ENCODE measurements around the gene ZNF213.

The ZNF213 gene

DNA sequence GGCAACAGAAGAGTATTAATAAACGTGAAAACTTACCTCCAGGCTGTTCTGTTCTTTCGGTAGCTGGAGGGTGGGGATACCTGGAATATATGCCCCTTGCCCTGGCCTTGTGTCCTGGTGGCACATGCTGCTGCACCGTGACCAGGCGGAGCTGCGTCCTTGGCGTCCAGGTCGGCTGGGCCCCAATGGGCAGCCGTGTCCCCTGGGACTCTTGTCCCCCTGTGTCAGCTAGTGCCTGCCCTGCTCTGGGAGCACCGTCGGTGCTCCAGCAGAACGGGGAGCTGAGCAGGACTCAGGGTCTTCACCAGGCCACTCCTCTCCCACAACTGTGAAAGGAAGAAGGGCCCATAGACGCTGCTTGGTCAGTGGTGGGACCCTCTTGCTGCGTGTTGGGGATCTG, 7.9 kb downstream of the ZNF213 start:
- Histone ChIP-seq H3K9ac (ENCODE audit: low read length) (no peak overlapping the region), H3K79me1 (replicated peaks; ENCODE audit: low read length, poor library complexity, severe bottlenecking) (peaks cover 4% of the 10 kb centered on the region), H4K8ac (ENCODE audit: low read length) (peak overlapping the region; percentile 33), H3K4me3 (ENCODE audit: insufficient read depth in 1 of 2, low read depth in 1 of 2, low read length in 2 of 2) (no peak overlapping the region), H3K4me2 (ENCODE audit: low read length, poor library complexity, severe bottlenecking) (no peak overlapping the region), H2AK5ac (ENCODE audit: low read length, severe bottlenecking) (no peak overlapping the region), H3K27me3 (ENCODE audit: control insufficient read depth in 1 of 2, insufficient read depth in 1 of 2, low read length in 2 of 2) (no peaks in the 10 kb centered on the region), H3K18ac (ENCODE audit: low read depth in 1 of 2, low read length in 2 of 2) (no peak overlapping the region), H3K27ac (ENCODE audit: low read length, poor library complexity, severe bottlenecking) (no peak overlapping the region), H4K91ac (ENCODE audit: low read length) (no peak overlapping the region), H2AFZ (ENCODE audit: low read depth, low read length) (no peak overlapping the region), H3K4me1 (ENCODE audit: control insufficient read depth, insufficient read depth, low read depth, low read length) (peaks cover 19% of the 10 kb centered on the region), H2BK120ac (ENCODE audit: low read depth, low read length) (no peak overlapping the region), H3K36me3 (ENCODE audit: control insufficient read depth in 1 of 2, insufficient read depth in 2 of 2, low read depth in 1 of 2, low read length in 2 of 2) (peaks cover 37 to 48% of the 10 kb centered on the region in 2 experiments), H3K4ac (ENCODE audit: low read depth in 1 of 2, low read length in 2 of 2) (no peak overlapping the region), H3K9me3 (ENCODE audit: control insufficient read depth, low read length) (no peaks in the 10 kb centered on the region), H3K23ac (ENCODE audit: low read length in 2 of 2) (no peak overlapping the region), H2BK5ac (ENCODE audit: low read depth, low read length, poor library complexity, severe bottlenecking) (no peak overlapping the region), H2BK15ac (ENCODE audit: low read depth, poor library complexity, severe bottlenecking) (no peak overlapping the region), H3K14ac (ENCODE audit: low read length in 2 of 2) (no peak overlapping the region), H2BK12ac (ENCODE audit: low read length in 2 of 2) (no peak overlapping the region)
- DNase-seq, result no peak
- 91% methylated on average over 13 of the region's 13 CpGs for WGBS

GRCh38 chr16:3143189-3143588, 8.4 kb downstream of the ZNF213 start:
- DNase-seq, result no peak
- Histone ChIP-seq H4K91ac (ENCODE audit: low read length) (no peak overlapping the region), H3K23ac (ENCODE audit: low read length in 2 of 2) (no peak overlapping the region), H3K79me1 (replicated peaks; ENCODE audit: low read length, poor library complexity, severe bottlenecking) (peaks cover 4% of the 10 kb centered on the region), H2AFZ (ENCODE audit: low read depth, low read length) (no peak overlapping the region), H2BK15ac (ENCODE audit: low read depth, poor library complexity, severe bottlenecking) (no peak overlapping the region), H2BK5ac (ENCODE audit: low read depth, low read length, poor library complexity, severe bottlenecking) (no peak overlapping the region), H3K14ac (ENCODE audit: low read length in 2 of 2) (no peak overlapping the region), H3K18ac (ENCODE audit: low read depth in 1 of 2, low read length in 2 of 2) (no peak overlapping the region), H3K4me1 (ENCODE audit: control insufficient read depth, insufficient read depth, low read depth, low read length) (peaks cover 18% of the 10 kb centered on the region), H4K8ac (ENCODE audit: low read length) (no peak overlapping the region), H3K9me3 (ENCODE audit: control insufficient read depth, low read length) (no peaks in the 10 kb centered on the region), H2AK5ac (ENCODE audit: low read length, severe bottlenecking) (no peak overlapping the region), H3K27ac (ENCODE audit: low read length, poor library complexity, severe bottlenecking) (no peak overlapping the region), H3K4me3 (ENCODE audit: insufficient read depth in 1 of 2, low read depth in 1 of 2, low read length in 2 of 2) (no peak overlapping the region), H3K4ac (ENCODE audit: low read depth in 1 of 2, low read length in 2 of 2) (no peak overlapping the region), H3K36me3 (ENCODE audit: control insufficient read depth in 1 of 2, insufficient read depth in 2 of 2, low read depth in 1 of 2, low read length in 2 of 2) (peaks cover 34 to 44% of the 10 kb centered on the region in 2 experiments), H2BK12ac (ENCODE audit: low read length in 2 of 2) (no peak overlapping the region), H3K9ac (ENCODE audit: low read length) (no peak overlapping the region), H3K27me3 (ENCODE audit: control insufficient read depth in 1 of 2, insufficient read depth in 1 of 2, low read length in 2 of 2) (no peaks in the 10 kb centered on the region), H3K4me2 (ENCODE audit: low read length, poor library complexity, severe bottlenecking) (no peak overlapping the region), H2BK120ac (ENCODE audit: low read depth, low read length) (no peak overlapping the region)
- 94% methylated on average over 11 of the region's 11 CpGs for WGBS

GRCh38 chr16:3143598-3144320, 8.9 kb downstream of the ZNF213 start:
- Histone ChIP-seq H3K27ac (ENCODE audit: low read length, poor library complexity, severe bottlenecking) (no peak overlapping the region), H3K18ac (ENCODE audit: low read depth in 1 of 2, low read length in 2 of 2) (no peak overlapping the region), H3K27me3 (ENCODE audit: control insufficient read depth in 1 of 2, insufficient read depth in 1 of 2, low read length in 2 of 2) (no peaks in the 10 kb centered on the region), H2BK15ac (ENCODE audit: low read depth, poor library complexity, severe bottlenecking) (no peak overlapping the region), H3K23ac (ENCODE audit: low read length in 2 of 2) (no peak overlapping the region), H3K14ac (ENCODE audit: low read length in 2 of 2) (peak overlapping the region in 1 of 2 experiments; percentile 22), H3K79me1 (replicated peaks; ENCODE audit: low read length, poor library complexity, severe bottlenecking) (peaks cover 4% of the 10 kb centered on the region), H3K4me2 (ENCODE audit: low read length, poor library complexity, severe bottlenecking) (no peak overlapping the region), H2BK12ac (ENCODE audit: low read length in 2 of 2) (no peak overlapping the region), H2AK5ac (ENCODE audit: low read length, severe bottlenecking) (no peak overlapping the region), H3K36me3 (ENCODE audit: control insufficient read depth in 1 of 2, insufficient read depth in 2 of 2, low read depth in 1 of 2, low read length in 2 of 2) (peaks cover 28 to 39% of the 10 kb centered on the region in 2 experiments), H4K91ac (ENCODE audit: low read length) (no peak overlapping the region), H2BK120ac (ENCODE audit: low read depth, low read length) (no peak overlapping the region), H2BK5ac (ENCODE audit: low read depth, low read length, poor library complexity, severe bottlenecking) (no peak overlapping the region), H3K4me3 (ENCODE audit: insufficient read depth in 1 of 2, low read depth in 1 of 2, low read length in 2 of 2) (no peak overlapping the region), H3K9ac (ENCODE audit: low read length) (no peak overlapping the region), H3K9me3 (ENCODE audit: control insufficient read depth, low read length) (no peaks in the 10 kb centered on the region), H3K4me1 (ENCODE audit: control insufficient read depth, insufficient read depth, low read depth, low read length) (peaks cover 15% of the 10 kb centered on the region), H2AFZ (ENCODE audit: low read depth, low read length) (no peak overlapping the region), H4K8ac (ENCODE audit: low read length) (no peak overlapping the region), H3K4ac (ENCODE audit: low read depth in 1 of 2, low read length in 2 of 2) (no peak overlapping the region)
- WGBS, result 83% methylated on average over 23 of the region's 23 CpGs
- DNase-seq, result no peak

DNA sequence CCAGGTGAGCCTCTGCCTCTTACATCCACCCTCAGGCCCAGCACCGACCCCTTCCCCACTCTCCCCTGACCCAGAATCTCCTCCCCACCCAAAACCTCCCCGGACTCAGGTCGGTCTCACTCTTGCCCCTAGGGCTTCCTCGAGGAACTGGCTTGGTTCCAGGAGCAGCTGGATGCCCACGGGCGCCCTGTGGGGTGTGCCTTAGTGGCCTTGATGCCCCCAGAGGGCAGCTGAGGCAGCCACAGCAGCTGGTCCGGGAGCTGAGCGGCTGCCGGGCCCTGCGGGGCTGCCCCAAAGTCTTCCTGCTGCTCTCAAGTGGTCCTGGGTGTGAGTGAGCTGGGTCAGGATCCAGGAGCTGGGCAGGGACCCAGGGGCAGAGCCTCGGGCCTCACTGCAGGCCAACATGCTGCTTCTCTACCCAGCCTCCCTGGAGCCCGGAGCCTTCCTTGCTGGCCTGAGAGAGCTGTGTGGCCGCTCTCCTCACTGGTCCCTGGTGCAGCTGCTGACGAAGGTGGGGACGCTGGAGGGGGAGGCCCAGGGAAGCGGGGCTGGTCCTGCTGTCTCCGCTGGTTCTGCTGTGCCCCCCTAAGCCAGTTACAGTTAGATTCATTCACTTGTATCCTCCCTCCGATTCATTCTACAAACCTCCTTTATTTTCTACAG, 9.6 kb downstream of the ZNF213 start:
- no peak overlapping the region for H2AK5ac ChIP-seq (ENCODE audit: low read length, severe bottlenecking)
- H2AFZ ChIP-seq (ENCODE audit: low read depth, low read length), result no peak overlapping the region
- H4K8ac ChIP-seq (ENCODE audit: low read length), result no peak overlapping the region
- peaks cover 13% of the 10 kb centered on the region for H3K4me1 ChIP-seq (ENCODE audit: control insufficient read depth, insufficient read depth, low read depth, low read length)
- no peak overlapping the region for H2BK5ac ChIP-seq (ENCODE audit: low read depth, low read length, poor library complexity, severe bottlenecking)
- H3K4me3 ChIP-seq (ENCODE audit: insufficient read depth in 1 of 2, low read depth in 1 of 2, low read length in 2 of 2), result no peak overlapping the region
- no peak overlapping the region for H2BK15ac ChIP-seq (ENCODE audit: low read depth, poor library complexity, severe bottlenecking)
- H3K4ac ChIP-seq (ENCODE audit: low read depth in 1 of 2, low read length in 2 of 2), result peak overlapping the region in 1 of 2 experiments; percentile 6
- H3K14ac ChIP-seq (ENCODE audit: low read length in 2 of 2), result no peak overlapping the region
- H3K79me1 ChIP-seq (replicated peaks; ENCODE audit: low read length, poor library complexity, severe bottlenecking), result peaks cover 2% of the 10 kb centered on the region
- no peak overlapping the region for H3K18ac ChIP-seq (ENCODE audit: low read depth in 1 of 2, low read length in 2 of 2)
- no peak overlapping the region for H2BK120ac ChIP-seq (ENCODE audit: low read depth, low read length)
- no peak overlapping the region for H3K27ac ChIP-seq (ENCODE audit: low read length, poor library complexity, severe bottlenecking)
- WGBS, result 83% methylated on average over 18 of the region's 18 CpGs
- no peaks in the 10 kb centered on the region for H3K27me3 ChIP-seq (ENCODE audit: control insufficient read depth in 1 of 2, insufficient read depth in 1 of 2, low read length in 2 of 2)
- H3K23ac ChIP-seq (ENCODE audit: low read length in 2 of 2), result no peak overlapping the region
- H4K91ac ChIP-seq (ENCODE audit: low read length), result no peak overlapping the region
- no peak for DNase-seq
- no peak overlapping the region for H3K9ac ChIP-seq (ENCODE audit: low read length)
- peaks cover 21 to 32% of the 10 kb centered on the region in 2 experiments for H3K36me3 ChIP-seq (ENCODE audit: control insufficient read depth in 1 of 2, insufficient read depth in 2 of 2, low read depth in 1 of 2, low read length in 2 of 2)
- H2BK12ac ChIP-seq (ENCODE audit: low read length in 2 of 2), result no peak overlapping the region
- H3K9me3 ChIP-seq (ENCODE audit: control insufficient read depth, low read length), result no peaks in the 10 kb centered on the region
- H3K4me2 ChIP-seq (ENCODE audit: low read length, poor library complexity, severe bottlenecking), result no peak overlapping the region

Measured in mesenchymal stem cell (in vitro differentiated cells and primary cell).